ENCODE results near the gene TMBIM1. TPM values are rescaled to one million over a fixed set of nuclear protein-coding genes. Genes with fewer than 3 reads are reported as not detected.

Gene TMBIM1
- total RNA-seq, 3 donors from 2014 or later: 168 to 330 (median 170) TPM

- intact Hi-C loops (cut with DNase I; ENCODE audit: low total_unique reads): no loop called here
- H3K36me3 ChIP-seq: peaks cover 13% of the 10 kb centered on the region
- no peak overlapping the region for H3K4me3 ChIP-seq
- no peaks in the 10 kb centered on the region for H3K9me3 ChIP-seq
- TF ChIP-seq, protein P1, sequence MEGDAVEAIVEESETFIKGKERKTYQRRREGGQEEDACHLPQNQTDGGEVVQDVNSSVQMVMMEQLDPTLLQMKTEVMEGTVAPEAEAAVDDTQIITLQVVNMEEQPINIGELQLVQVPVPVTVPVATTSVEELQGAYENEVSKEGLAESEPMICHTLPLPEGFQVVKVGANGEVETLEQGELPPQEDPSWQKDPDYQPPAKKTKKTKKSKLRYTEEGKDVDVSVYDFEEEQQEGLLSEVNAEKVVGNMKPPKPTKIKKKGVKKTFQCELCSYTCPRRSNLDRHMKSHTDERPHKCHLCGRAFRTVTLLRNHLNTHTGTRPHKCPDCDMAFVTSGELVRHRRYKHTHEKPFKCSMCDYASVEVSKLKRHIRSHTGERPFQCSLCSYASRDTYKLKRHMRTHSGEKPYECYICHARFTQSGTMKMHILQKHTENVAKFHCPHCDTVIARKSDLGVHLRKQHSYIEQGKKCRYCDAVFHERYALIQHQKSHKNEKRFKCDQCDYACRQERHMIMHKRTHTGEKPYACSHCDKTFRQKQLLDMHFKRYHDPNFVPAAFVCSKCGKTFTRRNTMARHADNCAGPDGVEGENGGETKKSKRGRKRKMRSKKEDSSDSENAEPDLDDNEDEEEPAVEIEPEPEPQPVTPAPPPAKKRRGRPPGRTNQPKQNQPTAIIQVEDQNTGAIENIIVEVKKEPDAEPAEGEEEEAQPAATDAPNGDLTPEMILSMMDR (IDR thresholded peaks at IDR 0.05): no peak
- TF ChIP-seq POLR2AphosphoS5 (IDR thresholded peaks at IDR 0.05): no peak
- TF ChIP-seq POLR2A (IDR thresholded peaks at IDR 0.05): no peak
- no peaks in the 10 kb centered on the region for H3K27me3 ChIP-seq
- no peak for DNase-seq (ENCODE audit: low spot score in 2 of 2)
- peaks cover 0 to 5% of the 10 kb centered on the region in 2 donors for H3K4me1 ChIP-seq
- H3K27ac ChIP-seq: no peak overlapping the region
Observed at GRCh38 chr2:218265626-218266025, 26.7 kb downstream of the TMBIM1 start.

DNA sequence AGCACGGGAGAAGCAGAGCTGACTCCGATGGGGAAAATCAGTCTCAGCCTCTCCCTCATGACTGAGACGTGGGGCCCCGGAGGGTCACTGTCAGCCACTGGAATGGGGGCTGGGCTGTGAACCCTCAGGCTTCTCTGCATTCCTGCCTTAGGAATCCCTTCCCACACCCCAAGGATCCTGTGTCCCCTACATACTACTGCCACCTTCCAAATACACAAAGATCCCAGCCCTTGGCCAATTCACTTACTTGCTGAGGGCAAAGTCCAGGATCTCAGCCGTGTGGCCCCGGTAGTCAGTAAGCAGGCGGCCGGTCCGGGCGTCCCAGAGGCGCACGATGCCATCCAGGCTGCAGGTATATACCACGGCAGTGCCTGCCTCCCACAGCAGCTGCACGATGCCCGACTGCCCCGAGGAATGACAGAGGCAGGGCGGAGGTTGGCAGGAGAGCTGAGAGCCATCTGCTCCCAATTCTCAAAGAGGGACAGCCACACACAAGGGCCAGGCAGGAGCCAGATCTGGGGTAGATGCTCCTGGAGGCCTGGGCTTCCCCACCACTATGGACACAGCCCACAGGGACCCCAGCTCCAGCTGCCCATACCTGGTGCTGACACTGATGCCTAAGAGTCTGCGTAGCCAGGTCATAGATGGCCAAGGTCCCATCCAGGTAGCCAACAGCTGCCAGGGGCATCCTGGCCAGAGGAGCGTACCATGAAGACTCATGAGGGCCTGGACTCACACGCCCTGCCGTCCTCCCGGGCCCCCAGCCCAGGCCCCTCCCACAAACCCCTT lies 27.3 kb downstream of the TMBIM1 start:
- intact Hi-C loops (cut with DNase I; ENCODE audit: low total_unique reads): no loop called here
- no peak overlapping the region for H3K27ac ChIP-seq
- H3K9me3 ChIP-seq: no peaks in the 10 kb centered on the region
- H3K4me3 ChIP-seq: no peak overlapping the region
- DNase-seq (ENCODE audit: low spot score in 2 of 2): no peak
- H3K4me1 ChIP-seq: peaks cover 0 to 5% of the 10 kb centered on the region in 2 donors
- TF ChIP-seq POLR2A (IDR thresholded peaks at IDR 0.05) (no peak), POLR2AphosphoS5 (IDR thresholded peaks at IDR 0.05) (no peak)
- TF ChIP-seq, protein P1 (IDR thresholded peaks at IDR 0.05): no peak
- H3K36me3 ChIP-seq: peaks cover 13% of the 10 kb centered on the region
- no peaks in the 10 kb centered on the region for H3K27me3 ChIP-seq

DNA sequence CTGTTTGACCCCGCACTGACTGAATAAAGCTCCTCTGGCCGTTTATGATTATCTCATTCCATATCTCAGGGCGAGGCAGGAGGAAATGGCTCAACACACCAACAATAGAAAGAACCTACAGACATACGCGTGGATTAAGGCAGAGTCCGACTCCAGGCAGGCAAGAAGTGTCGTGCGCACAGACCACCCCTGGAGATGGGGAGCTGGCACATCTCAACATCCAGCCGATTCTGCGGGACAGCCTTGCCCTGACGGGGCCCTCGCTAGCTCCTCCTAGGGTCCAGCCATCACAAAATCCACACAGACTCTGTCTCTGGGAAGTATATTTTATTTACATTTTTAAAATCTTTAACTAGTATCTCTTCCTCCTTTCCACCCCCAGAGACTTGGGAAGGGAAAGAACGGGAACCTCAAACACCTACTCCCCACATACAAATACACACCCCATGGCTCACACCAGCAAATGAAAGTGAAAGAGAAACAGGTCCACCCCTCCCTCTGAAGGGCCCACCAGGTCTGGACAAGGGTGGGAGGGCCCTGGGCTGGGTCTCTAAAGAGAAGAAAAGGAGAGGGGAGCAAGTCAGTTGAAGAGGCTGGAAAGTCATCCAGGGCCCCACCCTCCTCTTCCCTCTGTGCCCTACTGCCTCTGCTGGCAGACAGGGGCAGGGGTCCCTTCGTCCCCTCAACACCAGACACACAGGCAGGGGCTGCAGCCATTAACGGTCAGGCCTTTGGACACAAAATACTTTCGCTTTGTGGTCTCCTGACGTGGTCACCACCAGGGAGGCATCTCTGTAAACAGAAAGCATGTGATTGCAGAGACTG lies 28.3 kb downstream of the TMBIM1 start:
- intact Hi-C loops (cut with DNase I; ENCODE audit: low total_unique reads): no loop called here
- Histone ChIP-seq H3K36me3 (peaks cover 13% of the 10 kb centered on the region), H3K27ac (no peak overlapping the region), H3K4me3 (no peak overlapping the region), H3K27me3 (no peaks in the 10 kb centered on the region), H3K9me3 (no peaks in the 10 kb centered on the region), H3K4me1 (peaks cover 0 to 3% of the 10 kb centered on the region in 2 donors)
- no peak for DNase-seq (ENCODE audit: low spot score in 2 of 2)
- TF ChIP-seq, protein P1 (IDR thresholded peaks at IDR 0.05): no peak
- TF ChIP-seq POLR2AphosphoS5 (IDR thresholded peaks at IDR 0.05) (no peak), POLR2A (IDR thresholded peaks at IDR 0.05) (no peak)

- H3K36me3 ChIP-seq: peaks cover 13% of the 10 kb centered on the region
- H3K27ac ChIP-seq: peak overlapping the region in 1 of 2 donors; percentile 45
- no peaks in the 10 kb centered on the region for H3K27me3 ChIP-seq
- peak in 1 of 2 donors; percentile 36 for DNase-seq (ENCODE audit: low spot score in 2 of 2)
- intact Hi-C loops (cut with DNase I; ENCODE audit: low total_unique reads): no loop called here
- TF ChIP-seq POLR2AphosphoS5 (IDR thresholded peaks at IDR 0.05) (no peak), POLR2A (IDR thresholded peaks at IDR 0.05) (no peak)
- TF ChIP-seq, protein P1 (IDR thresholded peaks at IDR 0.05): no peak
- no peak overlapping the region for H3K4me3 ChIP-seq
- no peaks in the 10 kb centered on the region for H3K4me1 ChIP-seq
- H3K9me3 ChIP-seq: no peaks in the 10 kb centered on the region
Observed at GRCh38 chr2:218262631-218263586, 29.4 kb downstream of the TMBIM1 start.

Data from breast epithelium (tissue), 4 donors.